SK-N-MC (cell line): ENCODE measurements around the gene HECA.

Experiments used
- EZH2 ChIP-seq: fragments of 200-600 bp; sonication (generic); IDR thresholded peaks from one replicate; pipeline ENCODE4 v1.6.1; 2017; ENCODE audit warnings: antibody characterized with exemption
- FOXP2 ChIP-seq: optimal IDR thresholded peaks from 2 replicates; pipeline ENCODE3; 2011; ENCODE audit warnings: mild to moderate bottlenecking, moderate library complexity; ENCODE audit not compliant: insufficient read depth; ENCODE audit errors: extremely low read length, control extremely low read depth
- POLR2AphosphoS5 ChIP-seq: IDR thresholded peaks from 2 replicates; pipeline ENCODE4 v1.6.1; 2012; ENCODE audit warnings: mild to moderate bottlenecking, low read depth, low read length, borderline replicate concordance

- TF ChIP-seq EZH2 = no peak
- TF ChIP-seq POLR2AphosphoS5 = no peak
- no peak for TF ChIP-seq FOXP2
Observed at GRCh38 chr6:139152088-139152891, 17.4 kb downstream of the HECA start.
